HG03521 (cell line): ENCODE data around the gene ARR3.
"Not testable (repeated sequence)": the region's sequence is repeated elsewhere in the genome, so short reads cannot be mapped to it uniquely, and the experiment has no call there.

Experiments used
- ATAC-seq: cut with Tn5 transposase; IDR thresholded peaks from one replicate; pipeline ENCODE4 v1.9.1; 2021; ENCODE audit warnings: mild to moderate bottlenecking, moderate library complexity; ENCODE audit not compliant: unreplicated experiment

Gene ARR3

GRCh38 chrX:70268034-70268433 is at the start of gene ARR3:
Gene ARR3, plus strand, starts transcription at chrX:70268334. Its CDS starts 1,052 bp downstream, at chrX:70269386.
- no peak for ATAC-seq

- no peak for ATAC-seq
These were observed 48.0 kb upstream of the ARR3 start for GRCh38 chrX:70219938-70220764.

GRCh38 chrX:70226048-70226447 is 42.1 kb upstream of the ARR3 start:
- ATAC-seq = no peak

GRCh38 chrX:70226687-70227086 is 41.4 kb upstream of the ARR3 start:
- no peak for ATAC-seq

- ATAC-seq = no peak
These were observed 36.5 kb upstream of the ARR3 start for GRCh38 chrX:70231666-70232065.

GRCh38 chrX:70234355-70234754 is 33.8 kb upstream of the ARR3 start, which contains the start of gene AWAT1:
Gene AWAT1, plus strand, starts transcription at chrX:70234655. Its CDS starts 41 bp downstream, at chrX:70234696.
- no peak for ATAC-seq

GRCh38 chrX:70240751-70241150 is 27.4 kb upstream of the ARR3 start:
- no peak for ATAC-seq

GRCh38 chrX:70241501-70241900 is 26.6 kb upstream of the ARR3 start:
- ATAC-seq = no peak

- ATAC-seq = not testable (repeated sequence)
These were observed 24.5 kb upstream of the ARR3 start for GRCh38 chrX:70243601-70244000.

GRCh38 chrX:70244881-70245280 is 23.3 kb upstream of the ARR3 start:
- no peak for ATAC-seq

GRCh38 chrX:70247252-70247651 is 20.9 kb upstream of the ARR3 start:
- no peak for ATAC-seq

- no peak for ATAC-seq
These were observed 15.6 kb upstream of the ARR3 start for GRCh38 chrX:70252491-70252890.

DNA sequence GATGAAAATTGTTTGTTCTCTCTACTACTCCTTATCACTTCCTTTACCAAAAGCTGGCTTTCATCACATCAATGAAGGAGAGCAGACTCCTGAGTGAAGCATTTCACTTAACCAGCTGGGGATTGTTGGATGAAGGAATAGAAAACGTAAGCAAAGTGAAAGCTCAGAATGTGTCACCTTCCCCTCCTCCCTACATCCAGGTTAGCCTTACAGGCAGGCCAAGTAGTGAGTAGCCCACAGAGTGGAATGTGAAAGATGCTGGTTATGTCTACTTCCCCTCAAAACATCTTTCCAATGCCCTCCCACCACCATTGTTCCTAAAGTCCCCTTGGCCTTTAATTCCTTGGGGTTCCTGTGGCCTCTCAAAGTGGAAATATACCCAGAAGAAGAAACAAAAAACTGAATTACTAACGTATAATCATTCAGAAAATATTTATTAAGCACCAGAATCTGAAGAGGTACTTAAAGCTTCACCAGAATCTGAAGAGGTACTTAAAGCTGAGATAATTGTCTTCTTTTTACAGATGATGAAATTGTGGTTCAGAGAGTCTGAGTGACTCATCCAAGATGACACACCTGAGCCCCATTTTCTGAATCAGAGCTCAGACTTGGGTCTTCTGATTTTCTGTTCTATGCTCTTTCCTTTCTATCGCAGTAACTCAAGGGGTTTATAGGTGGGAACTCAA is 14.6 kb upstream of the ARR3 start:
- ATAC-seq = no peak

- no peak for ATAC-seq
These were observed 14.1 kb upstream of the ARR3 start for GRCh38 chrX:70254063-70254400.

DNA sequence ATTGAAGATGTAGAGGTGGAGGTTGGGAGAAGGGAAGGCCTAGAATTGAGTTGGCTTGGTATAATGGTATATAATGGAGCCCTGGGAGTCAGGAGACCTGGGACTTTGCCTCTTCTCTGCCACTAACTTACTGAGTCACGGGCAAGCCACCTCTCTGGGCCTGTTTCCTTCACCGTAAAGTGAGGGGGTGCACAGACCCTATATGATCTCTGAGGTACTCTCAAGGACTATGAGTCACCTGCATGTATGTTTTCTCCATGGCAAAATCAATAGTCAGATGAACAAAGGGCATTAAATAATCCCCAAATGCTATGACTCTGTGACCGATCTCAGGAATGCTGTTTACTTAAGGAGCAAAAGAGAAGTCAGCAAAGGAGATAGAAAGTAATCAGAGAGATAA is 13.2 kb upstream of the ARR3 start:
- no peak for ATAC-seq

DNA sequence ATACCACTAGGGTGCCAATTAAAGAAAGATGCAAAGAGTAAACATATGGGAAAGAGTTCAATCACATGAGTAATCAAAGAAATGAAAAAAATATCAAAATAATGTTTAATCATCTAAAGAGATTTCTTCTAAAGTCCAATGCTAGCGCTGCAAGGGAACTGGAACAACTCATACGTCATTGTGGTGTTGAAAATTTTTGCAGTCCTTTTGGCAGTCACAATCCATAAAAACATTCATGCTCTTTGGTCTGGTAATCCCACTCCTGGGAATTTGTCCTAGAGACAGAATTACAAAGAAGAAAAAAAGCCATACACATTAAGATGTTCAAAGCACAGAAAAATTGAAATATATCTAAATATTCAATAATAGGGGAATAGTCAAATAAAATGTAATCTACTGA is 12.7 kb upstream of the ARR3 start:
- ATAC-seq = no peak

- no peak for ATAC-seq
These were observed 10.5 kb upstream of the ARR3 start for GRCh38 chrX:70257423-70258288.

DNA sequence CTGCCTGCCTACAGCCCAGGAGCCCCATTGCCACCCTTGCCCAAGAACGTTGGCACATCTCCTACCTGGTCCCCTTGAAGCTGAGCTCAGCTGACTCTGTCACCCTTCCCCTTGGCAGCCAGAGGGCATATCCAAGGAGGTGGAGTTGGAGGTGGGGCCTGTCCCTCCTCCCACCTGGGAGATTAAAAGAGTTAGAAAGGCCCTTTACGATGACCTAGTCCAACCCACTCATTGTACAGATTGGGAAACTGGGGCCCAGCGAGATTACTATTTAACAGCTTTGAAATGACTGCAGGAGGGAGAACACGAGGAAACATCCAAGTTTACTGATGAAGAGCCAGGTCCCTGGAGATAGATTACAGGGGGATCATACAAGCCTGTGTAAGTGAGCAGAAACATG is 8.0 kb upstream of the ARR3 start, which contains the start of gene P2RY4:
TSS of gene P2RY4 (minus strand) at position 101 of the 400 bp plus-strand sequence. CDS start 580 bp downstream, outside the sequence.
- ATAC-seq = no peak

GRCh38 chrX:70262952-70263567 is 5.1 kb upstream of the ARR3 start:
- no peak for ATAC-seq

DNA sequence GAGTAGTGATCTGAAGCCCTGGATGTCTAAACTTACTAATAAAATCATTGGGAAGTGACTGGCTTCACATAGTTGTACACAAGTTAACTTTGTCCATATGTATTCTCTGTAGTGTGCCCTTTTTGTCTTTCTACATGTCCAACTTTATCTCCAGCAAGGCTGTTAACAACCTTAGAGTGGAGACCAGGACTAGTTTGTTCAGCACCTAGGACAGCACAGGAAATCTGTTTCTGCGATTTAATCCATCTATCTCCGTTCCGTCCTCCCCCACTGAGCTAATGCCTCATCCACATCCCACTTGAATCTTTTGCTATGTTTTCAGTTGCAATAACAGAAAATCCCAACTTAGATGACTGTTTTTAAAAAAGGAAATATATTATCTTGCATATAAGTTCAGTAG is 3.4 kb upstream of the ARR3 start:
- ATAC-seq = no peak

DNA sequence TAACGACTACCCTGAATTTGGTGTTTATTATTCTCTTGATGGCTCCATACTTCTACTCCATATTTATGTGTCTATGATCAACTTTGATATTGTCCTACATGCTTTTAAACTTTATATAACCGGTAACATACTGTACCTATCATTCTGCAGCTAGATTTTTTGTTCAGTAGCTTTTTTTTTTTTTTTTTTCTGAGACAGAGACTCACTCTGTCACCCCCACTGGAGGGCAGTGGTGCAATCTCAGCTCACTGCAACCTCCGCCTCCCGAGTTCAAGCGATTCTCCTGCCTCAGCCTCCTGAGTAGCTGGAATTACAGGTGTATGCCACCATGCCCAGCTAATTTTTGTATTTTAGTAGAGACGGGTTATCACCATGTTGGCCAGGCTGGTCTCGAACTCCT is 5.9 kb downstream of the ARR3 start:
- ATAC-seq = not testable (repeated sequence)
